RWPE2 (cell line): Measurements from ENCODE around the gene TMEM266.
A peak's percentile ranks its signal among the peaks of the same experiment; 100 is the strongest.

Source experiments
- ATAC-seq: fragments of 200-7000 bp; cut with Tn5 transposase; 3 replicates; pipeline ENCODE4 v1.9.1; 2021; ENCODE audit warnings: low read depth
- DNase-seq: peaks from one replicate; pipeline ENCODE4 v3.0.0-alpha.2; 2020; ENCODE audit warnings: low spot score
- H3K27ac ChIP-seq: fragments of 450-650 bp; 2 replicates; pipeline ENCODE4 v1.5.1; 2017; ENCODE audit warnings: mild to moderate bottlenecking; ENCODE audit not compliant: poor library complexity, severe bottlenecking
- H3K27me3 ChIP-seq: fragments of 250-450 bp; sonication (Bioruptor Pico); 2 replicates; pipeline ENCODE4 v1.5.1; 2021; ENCODE audit warnings: mild to moderate bottlenecking, moderate library complexity; ENCODE audit not compliant: insufficient read depth, poor library complexity, severe bottlenecking
- H3K36me3 ChIP-seq: fragments of 250-450 bp; sonication (Bioruptor Pico); 2 replicates; pipeline ENCODE4 v1.5.1; 2020; ENCODE audit warnings: low read depth, mild to moderate bottlenecking, moderate library complexity
- H3K4me1 ChIP-seq: fragments of 250-450 bp; sonication (Bioruptor Pico); 2 replicates; pipeline ENCODE4 v1.5.1; 2021; ENCODE audit warnings: mild to moderate bottlenecking, moderate library complexity; ENCODE audit not compliant: insufficient read depth, poor library complexity, severe bottlenecking
- H3K4me3 ChIP-seq: fragments of 250-450 bp; sonication (Bioruptor Pico); 2 replicates; pipeline ENCODE4 v1.5.1; 2021; ENCODE audit warnings: mild to moderate bottlenecking, moderate library complexity; ENCODE audit not compliant: severe bottlenecking
- H3K9me3 ChIP-seq: fragments of 250-450 bp; sonication (Bioruptor Pico); 2 replicates; pipeline ENCODE4 v1.5.1; 2021; ENCODE audit warnings: mild to moderate bottlenecking, moderate library complexity; ENCODE audit not compliant: severe bottlenecking
- TF ChIP-seq, protein P1 (sequence below): fragments of 450-650 bp; IDR thresholded peaks from one replicate; pipeline ENCODE4 v1.5.1; 2017; ENCODE audit warnings: mild to moderate bottlenecking, moderate library complexity; ENCODE audit not compliant: poor library complexity, severe bottlenecking

TMEM266 gene

DNA sequence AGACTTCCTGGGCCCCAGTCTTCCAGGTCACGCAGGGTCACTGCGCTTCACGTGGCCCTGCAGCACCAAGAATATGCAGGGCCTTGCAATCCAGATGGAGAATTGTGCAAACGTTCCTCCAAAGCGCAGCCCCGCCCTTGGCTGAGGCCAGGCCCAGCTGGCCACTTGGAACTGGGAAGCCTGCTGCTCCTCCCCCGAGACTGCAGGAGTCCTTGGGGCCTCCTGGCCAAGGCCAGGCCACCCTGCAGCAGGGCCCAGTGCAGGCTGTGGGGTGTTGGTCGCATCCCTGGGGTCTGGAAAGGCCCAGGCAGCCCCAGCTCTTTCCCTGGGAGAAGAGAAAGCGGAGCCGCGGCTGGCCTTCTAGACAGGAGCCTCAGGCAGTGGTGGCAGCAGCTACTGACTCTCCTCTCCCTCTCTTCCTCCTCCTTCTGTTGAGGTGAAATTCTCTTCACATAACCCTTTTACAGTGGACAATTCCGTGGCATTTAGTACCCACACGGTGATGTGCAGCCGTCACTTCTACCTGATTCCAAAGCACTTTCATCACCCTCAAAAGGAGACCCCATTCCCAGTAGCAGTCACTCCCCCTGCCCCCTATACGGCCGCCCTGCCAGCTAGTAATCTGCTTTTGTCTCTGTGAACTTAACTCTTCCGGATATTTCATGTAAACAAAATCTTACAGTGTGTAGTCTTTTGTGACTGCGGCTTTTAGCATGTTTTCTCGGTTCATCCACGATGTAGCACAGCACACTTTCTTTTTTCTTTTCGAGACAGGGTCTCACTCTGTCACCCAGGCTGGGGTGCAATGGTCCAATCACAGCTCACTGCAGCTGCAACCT, 103.9 kb downstream of the TMEM266 start:
- Histone ChIP-seq H3K27ac (no peak overlapping the region), H3K4me1 (no peaks in the 10 kb centered on the region), H3K9me3 (no peaks in the 10 kb centered on the region), H3K27me3 (no peaks in the 10 kb centered on the region), H3K36me3 (no peaks in the 10 kb centered on the region), H3K4me3 (no peak overlapping the region)
- TF ChIP-seq, protein P1, sequence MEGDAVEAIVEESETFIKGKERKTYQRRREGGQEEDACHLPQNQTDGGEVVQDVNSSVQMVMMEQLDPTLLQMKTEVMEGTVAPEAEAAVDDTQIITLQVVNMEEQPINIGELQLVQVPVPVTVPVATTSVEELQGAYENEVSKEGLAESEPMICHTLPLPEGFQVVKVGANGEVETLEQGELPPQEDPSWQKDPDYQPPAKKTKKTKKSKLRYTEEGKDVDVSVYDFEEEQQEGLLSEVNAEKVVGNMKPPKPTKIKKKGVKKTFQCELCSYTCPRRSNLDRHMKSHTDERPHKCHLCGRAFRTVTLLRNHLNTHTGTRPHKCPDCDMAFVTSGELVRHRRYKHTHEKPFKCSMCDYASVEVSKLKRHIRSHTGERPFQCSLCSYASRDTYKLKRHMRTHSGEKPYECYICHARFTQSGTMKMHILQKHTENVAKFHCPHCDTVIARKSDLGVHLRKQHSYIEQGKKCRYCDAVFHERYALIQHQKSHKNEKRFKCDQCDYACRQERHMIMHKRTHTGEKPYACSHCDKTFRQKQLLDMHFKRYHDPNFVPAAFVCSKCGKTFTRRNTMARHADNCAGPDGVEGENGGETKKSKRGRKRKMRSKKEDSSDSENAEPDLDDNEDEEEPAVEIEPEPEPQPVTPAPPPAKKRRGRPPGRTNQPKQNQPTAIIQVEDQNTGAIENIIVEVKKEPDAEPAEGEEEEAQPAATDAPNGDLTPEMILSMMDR = no peak
- DNase-seq (no peak), ATAC-seq (peak; percentile 28; the same call in 1 of the 3 replicates)

DNA sequence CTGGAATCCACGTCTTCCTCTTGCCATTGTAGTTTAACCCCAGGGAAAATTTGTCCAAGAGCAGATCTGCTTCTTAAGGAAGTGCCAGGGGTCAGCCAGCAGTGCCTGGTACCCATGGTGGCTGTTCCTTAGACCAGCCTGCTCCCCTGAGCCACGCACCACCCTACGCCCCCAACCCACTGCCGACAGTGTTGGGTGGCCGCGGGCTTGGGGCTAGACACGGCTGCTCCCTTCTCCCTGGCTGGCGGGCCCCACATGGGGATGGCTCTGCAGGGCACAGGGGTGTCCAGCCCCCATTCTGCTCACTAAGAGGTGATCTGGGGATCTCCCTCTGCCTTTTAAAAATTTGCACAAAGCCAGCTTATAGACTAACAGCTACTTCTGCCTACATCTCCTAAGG, 104.8 kb downstream of the TMEM266 start:
- Histone ChIP-seq H3K9me3 (no peaks in the 10 kb centered on the region), H3K27me3 (no peaks in the 10 kb centered on the region), H3K27ac (no peak overlapping the region), H3K4me1 (no peaks in the 10 kb centered on the region), H3K36me3 (no peaks in the 10 kb centered on the region), H3K4me3 (no peak overlapping the region)
- DNase-seq = no peak
- ATAC-seq = no peak
- TF ChIP-seq, protein P1 = no peak

DNA sequence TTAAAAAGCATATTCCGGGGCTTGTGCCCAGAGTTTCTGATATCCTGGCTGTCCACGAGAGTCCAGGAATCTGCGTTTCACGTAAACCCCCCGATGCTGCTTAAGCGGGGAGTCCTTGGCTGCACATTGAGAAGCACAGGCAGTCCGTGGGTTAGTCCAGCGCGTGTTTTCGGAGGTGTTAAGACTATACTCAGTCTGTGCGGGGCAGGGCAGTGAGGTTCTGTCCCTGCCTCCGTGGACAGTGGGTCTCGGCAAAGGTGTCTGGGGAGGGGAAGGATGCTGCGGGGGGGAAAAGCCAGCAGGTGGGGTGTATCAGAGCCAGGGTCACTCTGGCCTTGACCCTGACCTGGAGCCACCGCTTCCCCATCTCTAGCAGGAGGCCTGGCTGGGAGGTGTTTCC, 106.2 kb downstream of the TMEM266 start:
- no peaks in the 10 kb centered on the region for H3K9me3 ChIP-seq
- no peak for ATAC-seq
- no peak for DNase-seq
- no peak overlapping the region for H3K27ac ChIP-seq
- H3K27me3 ChIP-seq = no peaks in the 10 kb centered on the region
- no peaks in the 10 kb centered on the region for H3K36me3 ChIP-seq
- TF ChIP-seq, protein P1 = no peak
- H3K4me3 ChIP-seq = no peak overlapping the region
- H3K4me1 ChIP-seq = no peaks in the 10 kb centered on the region

DNA sequence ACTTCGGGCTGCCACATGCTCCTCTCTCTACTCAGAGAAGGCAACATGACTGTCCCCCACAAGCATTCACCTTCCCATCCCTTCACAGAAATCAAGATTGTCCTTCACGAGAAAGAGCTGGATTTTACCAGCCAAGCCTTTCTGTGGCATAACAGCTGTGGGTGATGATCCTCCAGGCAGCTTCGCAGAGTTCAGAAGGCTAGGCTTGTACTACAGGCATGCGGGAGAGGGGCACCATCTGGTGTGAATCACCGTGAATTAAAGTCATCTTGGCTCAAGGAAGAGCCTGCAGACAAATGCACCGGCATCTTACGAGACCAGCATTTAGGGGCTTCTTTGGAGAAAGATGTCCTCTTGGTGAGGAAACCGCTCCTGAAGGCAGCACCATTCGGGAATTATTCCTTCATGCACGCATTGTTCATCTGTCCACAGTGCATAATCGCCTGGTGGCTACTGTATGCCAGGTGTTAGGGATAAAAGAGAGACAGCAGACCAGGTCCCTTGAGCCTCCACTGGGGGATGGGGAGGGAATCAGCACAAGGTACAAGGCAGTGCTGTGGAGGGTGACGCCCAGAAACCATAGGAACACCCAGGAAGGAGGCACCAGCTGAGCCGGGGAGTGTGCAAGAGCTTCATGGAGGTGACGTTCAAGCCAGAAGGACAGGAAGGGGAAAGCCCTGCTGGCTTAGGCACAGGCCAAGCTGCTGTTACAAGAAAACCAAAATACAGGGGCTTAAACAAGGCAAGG, 108.6 kb downstream of the TMEM266 start:
- no peak for ATAC-seq
- TF ChIP-seq, protein P1 = no peak

DNA sequence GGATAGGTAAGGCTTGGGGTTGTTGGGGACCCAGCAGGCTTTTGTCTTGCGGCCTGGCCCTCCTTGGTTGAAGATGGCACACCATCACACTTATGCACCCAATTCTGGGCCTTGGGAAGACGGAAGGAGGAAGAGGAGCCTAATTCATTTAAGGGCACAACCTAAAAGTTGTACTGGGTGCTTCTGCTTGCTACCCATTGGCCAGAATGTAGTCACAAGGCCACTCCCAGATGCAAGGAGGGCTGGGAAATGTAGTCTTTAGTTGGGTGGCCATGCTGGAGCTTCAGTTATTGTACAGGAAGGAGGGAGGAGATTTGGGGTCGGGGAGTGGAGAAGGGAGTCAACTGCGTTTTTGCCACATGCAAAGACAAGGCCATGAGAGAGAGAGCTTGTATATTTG, 109.2 kb downstream of the TMEM266 start:
- DNase-seq (no peak), ATAC-seq (peak; percentile 37; the same call in 1 of the 3 replicates)
- no peaks in the 10 kb centered on the region for H3K9me3 ChIP-seq
- H3K27ac ChIP-seq = no peak overlapping the region
- TF ChIP-seq, protein P1 = no peak
- no peaks in the 10 kb centered on the region for H3K4me1 ChIP-seq
- H3K4me3 ChIP-seq = no peak overlapping the region
- no peaks in the 10 kb centered on the region for H3K36me3 ChIP-seq
- H3K27me3 ChIP-seq = no peaks in the 10 kb centered on the region

More for the DNA sequence above, 108.6 kb downstream of the TMEM266 start:
- no peaks in the 10 kb centered on the region for H3K9me3 ChIP-seq
- no peak for DNase-seq
- H3K4me3 ChIP-seq = no peak overlapping the region
- no peaks in the 10 kb centered on the region for H3K4me1 ChIP-seq
- no peaks in the 10 kb centered on the region for H3K27me3 ChIP-seq
- H3K27ac ChIP-seq = no peak overlapping the region
- H3K36me3 ChIP-seq = no peaks in the 10 kb centered on the region
